ENCODE data around the gene BCL11B.
"Not testable (repeated sequence)": the region's sequence is repeated elsewhere in the genome, so short reads cannot be mapped to it uniquely, and the experiment has no call there.

Gene BCL11B

GRCh38 chr14:99239661-99240092 lies 32.3 kb downstream of the BCL11B start:
- DNase-seq: no peak

GRCh38 chr14:99238216-99238615 lies 33.8 kb downstream of the BCL11B start:
- DNase-seq: no peak

GRCh38 chr14:99237288-99237687 lies 34.7 kb downstream of the BCL11B start:
- no peak for DNase-seq

- DNase-seq: no peak
Observed at GRCh38 chr14:99236386-99237138, 35.4 kb downstream of the BCL11B start.

GRCh38 chr14:99235582-99236320 lies 36.2 kb downstream of the BCL11B start:
- DNase-seq: no peak

GRCh38 chr14:99234961-99235571 lies 36.9 kb downstream of the BCL11B start:
- DNase-seq: peak; percentile 55

- no peak for DNase-seq
Observed at GRCh38 chr14:99234355-99234754, 37.6 kb downstream of the BCL11B start.

- DNase-seq: no peak
Observed at GRCh38 chr14:99233222-99234035, 38.6 kb downstream of the BCL11B start.

- DNase-seq: no peak
Observed at GRCh38 chr14:99232714-99233214, 39.2 kb downstream of the BCL11B start.

- peak; percentile 85 for DNase-seq
Observed at GRCh38 chr14:99231850-99232713, 39.9 kb downstream of the BCL11B start.

GRCh38 chr14:99231161-99231849 lies 40.7 kb downstream of the BCL11B start:
- peak; percentile 69 for DNase-seq

- DNase-seq: peak; percentile 29
Observed at GRCh38 chr14:99230208-99231151, 41.5 kb downstream of the BCL11B start.

GRCh38 chr14:99229654-99230207 lies 42.3 kb downstream of the BCL11B start:
- peak; percentile 57 for DNase-seq

GRCh38 chr14:99228760-99229159 lies 43.2 kb downstream of the BCL11B start:
- not testable (repeated sequence) for DNase-seq

- no peak for DNase-seq
Observed at GRCh38 chr14:99226687-99227086, 45.3 kb downstream of the BCL11B start.

GRCh38 chr14:99225436-99226203 lies 46.4 kb downstream of the BCL11B start:
- no peak for DNase-seq

GRCh38 chr14:99224948-99225347 lies 47.0 kb downstream of the BCL11B start:
- DNase-seq: no peak

All from right kidney (tissue), 1 donor.